A172 (cell line): ENCODE data around the gene CMTM3. TPM values are rescaled to one million over a fixed set of nuclear protein-coding genes. Genes with fewer than 3 reads are reported as not detected.
"Not testable (repeated sequence)": the region's sequence is repeated elsewhere in the genome, so short reads cannot be mapped to it uniquely, and the experiment has no call there.

Experiments
- DNase-seq: peaks from one replicate; pipeline ENCODE4 v3.0.0-alpha.2; 2015; ENCODE audit warnings: low spot score
- total RNA-seq: library from RNA; depleted of rRNA; stranded (reverse); fragments of >200 nt; shearing (Covaris generic); gene quantifications from 2 replicates; pipeline ENCODE4 v1.2.3, GENCODE V29; 2014

The CMTM3 gene
- total RNA-seq, 1 experiment from 2014 or later, result 53.7 TPM

DNA sequence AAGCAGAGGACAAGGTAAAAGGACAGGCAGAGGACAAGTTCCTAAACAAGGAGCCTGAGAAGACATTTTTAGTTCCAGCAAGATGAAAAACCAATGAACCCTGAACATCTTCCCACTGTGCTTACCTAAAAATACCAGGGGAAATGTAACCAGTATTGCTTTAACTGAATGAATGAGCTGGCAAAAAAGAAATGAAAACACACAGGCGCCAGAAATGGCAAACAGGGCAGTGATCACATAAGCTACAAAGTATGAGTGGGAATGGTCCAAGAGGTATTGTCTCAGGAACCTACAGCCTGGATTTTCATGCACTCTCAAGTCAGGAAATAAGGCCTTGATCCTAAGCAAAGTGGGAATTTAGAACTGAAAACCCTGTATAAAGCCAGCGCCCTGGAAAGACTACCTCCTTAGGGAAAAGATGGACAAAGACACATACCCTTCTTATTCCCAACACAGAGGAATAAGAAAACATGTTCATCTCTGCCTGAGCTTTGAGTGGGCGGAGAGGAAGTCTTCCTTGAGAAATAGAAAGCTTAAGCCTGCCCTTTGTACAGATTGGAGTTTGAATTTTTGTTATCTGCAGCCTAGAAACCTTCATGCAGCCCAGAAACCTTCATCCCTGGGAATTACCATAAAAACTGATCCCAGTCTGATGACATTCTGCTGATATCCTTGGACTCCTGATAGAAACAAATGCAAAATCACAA lies 23.1 kb upstream of the CMTM3 start:
- DNase-seq, result no peak

DNA sequence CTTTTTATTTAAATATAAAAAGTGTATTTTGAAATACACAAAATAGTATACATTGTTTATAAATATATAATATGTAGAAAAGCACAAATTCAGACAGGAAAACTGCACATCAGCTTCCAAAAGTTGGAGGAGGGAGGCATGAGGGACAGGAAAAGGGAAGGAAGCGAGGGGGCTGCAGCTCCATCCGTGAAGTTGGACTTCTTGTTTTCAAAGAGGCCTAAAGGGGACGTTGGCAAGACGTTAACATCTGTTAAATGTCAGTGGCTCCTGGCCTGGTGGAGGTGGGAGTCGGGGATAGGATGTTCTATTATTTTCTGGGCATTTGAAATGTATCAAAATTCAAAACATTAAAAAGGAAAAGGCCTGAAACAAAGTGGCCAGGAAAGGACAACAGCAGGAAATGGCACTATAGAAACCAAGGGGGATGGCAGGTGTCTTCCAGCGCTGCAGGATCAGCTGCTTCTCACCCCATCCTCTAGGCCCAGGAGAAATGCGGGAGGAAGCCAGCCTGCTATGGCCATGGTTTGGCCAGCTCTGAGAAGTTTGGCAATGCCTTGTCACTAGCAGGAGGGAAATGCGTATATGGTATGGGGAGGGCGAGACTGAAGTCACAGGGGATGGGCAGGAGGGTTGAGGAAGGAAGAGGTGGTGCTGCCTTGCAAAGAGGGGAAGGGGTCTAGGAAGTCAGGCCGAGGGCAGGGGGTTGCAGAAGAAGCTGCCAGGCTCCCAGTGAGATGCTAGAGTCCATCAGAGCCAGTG lies 18.8 kb upstream of the CMTM3 start:
- DNase-seq, result no peak

DNA sequence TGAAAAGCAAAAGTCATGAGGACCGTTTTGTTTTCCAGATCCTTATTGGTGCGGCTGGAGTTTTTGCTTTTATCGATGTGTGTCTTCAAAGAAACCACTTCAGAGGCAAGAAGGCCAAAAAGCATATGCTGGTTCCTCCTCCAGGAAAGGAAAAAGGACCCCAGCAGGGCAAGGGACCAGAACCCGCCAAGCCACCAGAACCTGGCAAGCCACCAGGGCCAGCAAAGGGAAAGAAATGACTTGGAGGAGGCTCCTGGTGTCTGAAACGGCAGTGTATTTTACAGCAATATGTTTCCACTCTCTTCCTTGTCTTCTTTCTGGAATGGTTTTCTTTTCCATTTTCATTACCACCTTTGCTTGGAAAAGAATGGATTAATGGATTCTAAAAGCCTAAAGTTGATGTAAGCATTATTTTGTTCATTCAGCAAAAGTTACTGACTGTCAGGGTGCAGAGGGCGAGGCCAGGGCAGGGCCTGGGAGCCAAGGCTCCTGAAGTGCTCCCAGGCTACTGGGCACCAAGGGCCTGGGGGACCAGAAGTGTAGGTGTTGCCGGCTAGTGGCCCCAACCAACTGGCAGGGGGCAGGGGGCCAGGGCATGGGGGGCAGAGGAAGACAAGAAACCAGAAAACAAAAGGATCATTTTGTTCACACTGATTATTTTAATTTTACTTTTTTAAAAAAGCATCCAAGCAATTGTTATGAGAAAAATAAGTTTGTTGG lies 16.5 kb upstream of the CMTM3 start:
- no peak for DNase-seq

DNA sequence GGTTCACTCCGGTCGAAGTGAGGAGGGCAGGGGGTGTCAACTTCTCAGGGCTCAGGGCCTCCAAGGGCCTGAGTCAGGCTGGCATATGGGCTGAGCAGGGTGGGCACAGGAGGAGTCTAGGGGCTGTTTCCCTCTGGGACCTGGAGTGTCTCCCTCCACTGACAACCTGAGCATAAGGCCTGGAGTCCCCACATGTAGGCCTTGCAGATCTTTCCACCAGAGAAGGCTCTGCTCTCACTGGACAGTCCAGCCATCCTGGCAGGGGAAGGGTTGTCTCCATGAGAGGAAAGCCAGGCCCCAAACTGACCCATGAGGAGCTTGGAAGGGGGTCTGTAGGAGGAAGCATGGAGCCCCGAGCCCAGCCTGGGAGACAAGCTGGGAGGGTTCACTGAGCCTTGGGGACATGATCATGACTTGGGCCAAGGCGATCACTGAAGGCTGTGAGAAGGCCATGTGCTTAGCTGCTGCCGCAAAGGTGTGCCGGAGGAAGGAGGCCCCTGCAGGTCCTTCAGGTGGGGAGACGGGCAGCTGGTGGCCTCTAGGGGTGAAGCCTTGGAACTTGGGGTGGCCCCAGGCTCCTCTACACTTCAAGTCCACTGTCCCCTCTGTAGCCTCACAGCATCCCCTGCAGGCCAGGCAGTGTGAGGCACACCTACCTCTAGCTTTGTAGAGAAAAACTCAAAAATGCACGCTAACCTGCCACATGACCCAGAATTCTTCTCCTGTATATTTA lies 15.4 kb upstream of the CMTM3 start:
- DNase-seq, result peak; percentile 58

DNA sequence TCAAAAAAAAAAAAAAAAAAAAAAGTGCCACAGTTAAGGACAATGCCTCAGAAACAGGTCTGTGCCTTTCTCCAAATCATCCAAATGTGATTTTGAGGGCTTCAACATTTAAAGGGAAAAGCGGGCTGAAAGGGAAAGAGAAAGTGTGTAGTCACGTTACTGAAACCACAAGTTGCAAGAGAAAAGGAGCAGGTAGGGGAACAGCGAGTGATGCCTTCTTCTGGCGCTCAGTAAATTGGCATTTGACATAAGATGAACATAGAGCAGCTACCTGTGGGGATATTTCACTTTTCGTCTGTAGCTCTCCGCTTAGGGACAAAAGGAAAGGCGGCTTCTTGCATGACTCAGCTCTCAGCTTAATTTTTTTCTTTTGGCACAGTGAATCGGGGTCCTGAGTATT lies 14.2 kb upstream of the CMTM3 start:
- peak; percentile 22 for DNase-seq

DNA sequence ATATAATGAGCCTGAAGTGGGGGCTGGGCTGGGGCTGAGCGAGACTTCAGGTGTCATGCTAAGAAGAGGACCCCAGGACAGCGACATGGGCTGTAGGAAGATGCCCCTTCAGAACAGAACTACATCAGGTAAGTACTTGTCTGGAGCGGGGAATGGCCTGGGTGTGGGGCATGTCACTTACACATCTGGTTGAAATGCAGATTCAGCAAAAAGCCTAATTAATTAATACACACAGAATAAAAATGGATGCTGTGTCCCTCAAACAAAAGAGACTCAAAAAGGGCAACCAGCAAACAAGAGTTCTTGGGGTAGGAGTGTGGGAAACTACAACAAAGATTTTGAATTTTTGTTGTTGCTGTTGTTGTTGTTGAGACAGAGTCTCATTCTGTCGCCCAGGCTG lies 13.5 kb upstream of the CMTM3 start:
- DNase-seq, result no peak

DNA sequence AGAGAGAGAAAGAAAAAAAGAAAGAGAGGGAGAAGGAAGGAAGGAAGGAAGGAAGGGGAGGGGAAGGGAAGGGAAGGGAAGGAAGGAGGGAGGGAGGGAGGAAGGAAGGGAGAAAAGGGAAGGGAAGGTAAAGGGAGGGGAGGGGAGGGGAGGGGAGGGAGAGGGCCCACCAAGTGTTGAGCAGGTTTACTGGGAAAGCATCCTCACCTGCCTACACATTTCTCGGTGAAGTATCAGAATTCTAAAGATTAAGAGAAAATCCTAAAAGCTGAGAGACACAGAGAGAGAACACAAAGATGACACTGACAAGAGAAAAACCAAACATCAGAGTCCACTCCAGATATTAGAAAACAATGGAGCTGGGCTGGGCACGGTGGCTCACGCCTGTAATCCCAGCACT lies 12.3 kb upstream of the CMTM3 start:
- DNase-seq, result no peak

DNA sequence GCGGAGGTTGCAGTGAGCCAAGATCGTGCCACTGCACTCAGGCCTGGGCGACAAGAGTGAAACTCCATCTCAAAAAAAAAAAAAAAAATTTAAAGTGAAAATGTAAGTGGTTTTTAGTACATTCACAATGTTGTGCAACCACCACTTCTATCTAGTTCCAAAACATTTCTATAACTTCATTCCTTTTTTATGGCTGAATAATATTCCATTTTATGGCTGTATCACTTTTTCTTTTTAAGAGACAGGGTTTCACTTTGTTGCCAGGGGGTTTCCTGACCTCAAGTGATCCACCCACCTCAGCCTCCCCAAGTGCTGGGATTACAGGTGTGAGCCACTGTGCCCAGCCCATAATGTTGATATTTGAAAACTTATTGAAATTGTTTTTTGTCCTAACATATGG lies 11.7 kb upstream of the CMTM3 start:
- DNase-seq, result no peak

DNA sequence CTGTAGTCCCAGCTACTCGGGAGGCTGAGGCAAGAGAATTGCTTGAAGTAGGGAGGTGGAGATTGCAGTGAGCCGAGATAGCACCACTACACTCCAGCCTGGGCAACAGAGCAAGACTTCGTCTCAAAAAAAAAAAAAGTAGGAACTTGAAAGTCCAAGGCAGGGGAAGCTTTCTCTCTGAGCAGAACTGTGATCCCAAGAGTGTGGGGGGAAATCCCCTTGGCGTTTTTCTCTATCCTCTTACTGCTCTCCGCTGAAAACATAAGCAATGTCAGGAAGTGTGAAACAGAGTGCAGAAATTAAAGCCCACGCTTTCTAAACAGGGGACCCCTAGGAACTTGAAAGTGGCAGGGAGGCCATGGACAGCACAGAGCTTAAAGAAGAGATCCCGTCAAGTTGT lies 9.8 kb upstream of the CMTM3 start:
- no peak for DNase-seq

DNA sequence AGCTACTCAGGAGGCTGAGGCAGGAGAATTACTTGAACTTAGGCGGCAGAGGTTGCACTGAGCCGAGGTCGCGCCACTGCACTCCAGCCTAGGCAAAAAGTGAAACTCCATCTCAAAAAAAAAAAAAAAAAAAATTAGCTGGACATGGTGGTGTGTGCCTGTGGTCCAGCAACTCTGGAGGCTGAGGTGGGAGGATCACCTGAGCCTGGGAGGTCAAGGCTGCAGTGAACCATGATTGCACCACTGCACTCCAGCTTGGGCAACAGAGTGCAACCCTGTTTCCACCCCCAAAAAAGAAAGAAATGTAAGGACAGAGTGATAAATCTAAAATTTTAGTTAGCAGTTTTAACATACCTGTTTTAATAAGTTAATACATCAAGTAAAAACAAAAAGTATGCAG lies 7.9 kb upstream of the CMTM3 start:
- DNase-seq, result not testable (repeated sequence)

DNA sequence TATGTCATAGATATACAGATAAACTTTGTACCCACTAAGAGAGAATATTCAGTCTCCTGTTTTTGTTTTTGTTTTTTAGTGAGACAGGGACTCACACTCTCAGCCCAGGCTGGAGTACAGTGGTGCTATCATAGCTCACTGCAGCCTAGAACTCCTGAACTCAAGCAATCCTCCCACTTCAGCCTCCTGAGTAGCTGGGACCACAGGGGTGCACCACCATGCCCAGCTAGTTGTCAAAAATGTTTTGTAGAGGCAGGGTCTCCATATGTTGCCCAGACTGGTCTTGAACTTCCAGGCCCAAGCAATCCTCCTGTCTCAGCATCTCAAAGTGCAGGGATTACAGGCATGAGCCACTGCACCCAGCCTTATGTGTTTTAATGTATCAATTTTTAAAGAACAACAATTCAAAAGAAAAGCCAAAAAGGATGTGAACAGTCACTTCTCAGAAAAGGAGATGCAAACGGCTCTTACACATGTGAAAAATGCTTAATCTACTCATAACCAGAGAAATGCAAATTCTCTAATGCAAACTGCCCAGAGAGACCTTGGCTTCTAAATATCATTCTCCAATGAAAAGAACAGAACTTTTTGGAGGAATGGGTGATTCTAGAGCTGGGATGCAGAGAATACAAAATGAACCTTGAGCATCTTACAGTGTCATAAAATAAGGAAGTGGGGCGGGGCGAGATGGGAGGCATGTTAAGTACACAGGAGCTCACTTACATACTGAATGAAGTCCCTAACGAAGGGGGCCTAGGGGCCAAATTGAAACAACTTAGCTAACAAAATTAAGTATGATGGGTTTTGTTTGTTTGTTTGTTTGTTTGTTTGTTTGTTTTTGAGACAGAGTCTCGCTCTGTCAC lies 7.3 kb upstream of the CMTM3 start:
- no peak for DNase-seq

DNA sequence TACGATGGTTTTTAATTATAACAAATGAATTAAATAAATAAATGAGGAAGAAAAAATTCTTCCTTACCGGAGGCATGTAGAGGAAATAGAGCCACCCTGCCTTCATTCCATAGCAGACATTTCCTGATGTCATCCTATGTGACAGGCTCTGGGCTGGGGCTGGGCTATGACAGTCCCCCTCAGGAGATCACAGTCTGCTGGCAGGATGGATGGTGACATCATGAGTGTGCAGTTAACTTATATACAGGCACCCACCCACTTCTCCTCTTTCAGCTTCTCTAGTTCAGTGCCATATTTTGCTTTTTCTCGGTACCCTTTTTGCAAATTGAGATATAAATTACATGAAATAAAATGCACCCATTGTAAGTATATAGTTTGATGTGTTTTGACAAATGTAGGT lies 6.4 kb upstream of the CMTM3 start:
- no peak for DNase-seq

DNA sequence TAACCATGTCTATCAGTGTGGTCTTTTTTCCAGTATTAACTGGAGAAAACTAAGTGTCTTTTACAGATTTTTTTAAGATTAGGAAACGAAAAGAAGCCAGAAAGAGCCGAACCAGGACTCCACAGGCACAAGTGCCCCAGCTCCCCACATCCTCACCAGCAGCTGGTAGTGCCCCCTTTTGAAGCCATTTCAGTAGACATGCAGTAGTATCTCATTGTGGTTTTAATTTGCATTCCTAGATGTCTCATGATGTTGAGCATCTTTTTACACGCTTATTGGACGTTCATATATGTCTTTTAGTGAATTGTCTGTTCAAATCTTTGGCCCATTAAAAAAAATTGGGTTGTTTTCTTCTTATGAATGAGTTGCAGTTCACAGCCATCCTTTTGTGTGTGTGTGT lies 4.8 kb upstream of the CMTM3 start:
- no peak for DNase-seq

DNA sequence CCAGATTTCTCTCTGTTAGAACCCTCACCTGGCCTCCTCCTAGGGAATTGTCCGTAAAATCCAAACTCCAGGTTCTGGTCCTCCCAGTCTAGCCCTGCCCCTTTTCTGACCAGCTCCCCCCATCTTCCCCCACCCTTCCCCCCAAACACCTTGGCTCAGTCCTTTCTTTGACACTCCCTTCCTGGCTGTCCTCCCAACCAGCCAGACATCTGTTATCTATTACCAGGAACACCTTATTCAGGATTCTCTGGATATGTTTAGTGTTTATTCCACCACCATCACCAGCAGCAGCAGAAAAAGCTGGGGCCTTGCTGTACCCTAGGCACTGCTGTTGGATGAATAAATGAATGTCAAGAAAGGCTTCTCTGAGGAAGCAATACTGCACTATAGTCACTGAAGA lies 4.0 kb upstream of the CMTM3 start:
- no peak for DNase-seq

DNA sequence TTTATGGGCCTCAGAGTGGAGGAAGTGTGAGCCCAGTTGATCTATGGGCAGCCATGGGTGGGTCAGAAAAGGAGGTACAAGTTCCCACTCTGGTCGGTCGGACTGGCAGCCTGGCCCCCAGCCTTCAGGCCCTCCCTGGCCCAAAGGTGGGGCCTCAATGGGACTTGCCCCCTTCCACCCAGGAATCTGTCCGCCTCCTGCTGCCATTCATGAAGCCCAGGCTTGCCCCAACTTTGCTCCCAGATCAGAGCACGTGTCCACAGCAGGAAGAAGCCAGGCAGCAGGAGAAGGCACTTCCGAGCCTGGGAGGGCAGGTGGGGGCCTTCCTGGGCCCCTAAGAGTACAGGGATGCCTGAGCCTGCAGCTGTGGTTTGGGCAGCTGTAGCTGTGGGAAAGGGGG lies 3.0 kb upstream of the CMTM3 start:
- no peak for DNase-seq

DNA sequence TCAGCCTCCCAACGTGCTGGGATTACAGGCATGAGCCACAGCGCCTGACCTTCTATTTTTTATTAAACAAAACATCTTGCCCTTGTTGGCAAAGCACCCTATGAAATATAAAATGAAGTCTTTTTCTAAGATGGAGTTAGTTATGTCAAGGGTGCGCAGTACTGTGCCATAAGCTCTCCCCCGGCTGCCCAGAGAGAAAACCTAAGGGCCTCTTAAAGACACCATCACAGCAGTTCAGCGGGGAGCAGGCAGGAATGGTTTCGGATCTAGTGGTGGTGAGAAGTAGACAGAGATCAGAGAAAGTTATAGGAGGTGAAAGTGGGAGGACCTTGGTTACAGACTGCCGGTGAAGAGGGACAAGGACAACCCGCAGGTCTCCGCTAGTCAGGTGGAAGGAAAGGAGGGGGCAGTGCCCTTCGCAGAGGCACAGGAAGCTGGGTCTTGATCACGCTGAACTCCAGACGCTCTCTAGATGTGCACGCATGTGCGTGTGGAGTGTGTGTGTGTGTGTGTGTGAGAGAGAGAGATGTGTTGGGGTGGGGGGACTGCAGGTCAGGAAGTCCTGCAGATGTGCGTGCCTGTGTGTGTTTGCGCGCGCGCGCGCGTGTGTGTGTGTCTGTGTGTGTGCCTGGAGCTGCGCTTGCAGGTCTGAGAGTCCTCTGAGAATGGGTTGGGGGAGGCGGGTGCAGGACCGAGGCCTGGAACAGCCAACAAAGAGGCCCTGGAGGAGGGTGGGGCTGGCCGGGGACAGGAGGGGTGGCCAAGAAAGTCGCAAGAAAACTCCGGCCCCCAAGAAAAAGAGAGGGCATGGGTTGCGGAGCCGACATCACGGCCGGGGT lies 748 bp upstream of the CMTM3 start:
- DNase-seq, result peak; percentile 52

DNA sequence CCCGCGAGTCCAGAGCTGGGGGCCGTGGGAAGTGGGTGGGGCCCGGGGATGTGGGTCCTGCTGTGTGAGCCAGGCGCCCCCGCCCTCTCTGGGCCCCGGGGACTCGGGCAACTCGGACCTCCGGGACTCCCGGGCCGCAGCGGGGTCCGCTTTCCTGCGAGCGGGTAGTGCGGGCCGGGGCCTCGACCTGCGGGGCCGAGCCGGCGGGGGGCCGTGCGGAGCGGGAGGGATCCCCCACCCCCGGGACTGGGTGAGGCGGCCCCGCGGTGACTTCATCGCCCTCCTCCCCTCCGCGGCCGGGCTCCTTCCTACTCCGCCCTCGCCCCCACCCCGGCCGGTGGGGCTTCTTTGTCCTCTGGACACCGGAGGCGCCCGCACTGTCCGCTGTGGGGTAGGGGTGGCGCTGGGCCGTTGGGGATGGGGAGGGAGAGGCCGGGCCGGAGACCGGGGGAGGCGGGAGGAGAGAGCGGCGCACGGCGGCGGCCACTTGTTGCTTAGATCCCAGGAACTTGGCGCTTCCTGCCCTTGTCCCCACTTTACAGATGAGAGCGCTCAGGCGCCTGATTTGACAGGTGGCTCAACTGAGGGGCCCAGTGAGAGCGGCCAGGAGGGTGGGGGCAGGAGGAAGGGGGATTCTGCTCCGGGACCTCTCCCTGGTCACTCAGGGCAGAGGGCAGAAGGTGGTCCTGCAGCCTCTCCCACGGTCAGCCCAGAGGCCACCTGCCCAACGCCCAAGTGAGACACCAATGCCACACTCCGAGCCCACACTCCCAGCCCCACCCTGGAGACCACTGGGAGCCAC lies 874 bp downstream of the CMTM3 start:
- DNase-seq, result peak; percentile 51

DNA sequence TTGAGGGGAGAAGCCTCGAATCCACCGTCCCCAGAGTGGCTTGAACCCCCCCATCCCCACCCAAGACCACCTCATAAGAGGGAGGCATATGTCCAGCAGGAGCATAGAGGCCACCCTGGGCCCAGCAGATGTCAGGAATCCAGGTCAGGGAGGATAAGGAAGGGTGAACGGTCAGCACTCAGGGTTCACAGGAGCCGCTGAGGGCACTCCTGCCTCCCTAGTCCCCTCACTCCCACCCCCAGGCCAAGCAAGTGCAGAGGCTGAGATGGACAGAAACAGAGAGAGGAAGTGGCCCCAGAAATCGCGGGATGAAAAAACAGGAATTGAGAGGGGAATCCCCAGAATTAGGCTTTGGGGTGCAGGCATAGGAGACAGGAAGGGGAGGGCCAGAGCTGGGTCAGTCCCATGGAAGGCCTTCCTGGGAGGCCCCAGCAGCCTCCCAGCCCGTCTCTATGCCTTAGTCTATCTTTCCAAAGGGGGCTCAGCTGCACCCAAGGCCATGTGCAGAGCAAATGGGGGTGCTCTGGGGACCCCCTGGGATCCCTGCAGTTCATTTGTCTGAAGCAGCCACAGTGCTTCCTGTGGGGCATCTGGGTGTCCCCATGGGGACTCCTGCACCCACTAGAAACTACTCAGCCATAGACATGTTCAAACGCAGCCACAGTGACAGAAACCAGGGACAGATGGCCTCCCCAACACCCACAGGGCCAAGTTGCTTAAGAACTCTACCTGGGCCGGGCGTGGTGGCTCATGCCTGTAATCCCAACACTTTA lies 1.7 kb downstream of the CMTM3 start:
- DNase-seq, result peak; percentile 49
